ENCODE results near the gene USP5.

DNA sequence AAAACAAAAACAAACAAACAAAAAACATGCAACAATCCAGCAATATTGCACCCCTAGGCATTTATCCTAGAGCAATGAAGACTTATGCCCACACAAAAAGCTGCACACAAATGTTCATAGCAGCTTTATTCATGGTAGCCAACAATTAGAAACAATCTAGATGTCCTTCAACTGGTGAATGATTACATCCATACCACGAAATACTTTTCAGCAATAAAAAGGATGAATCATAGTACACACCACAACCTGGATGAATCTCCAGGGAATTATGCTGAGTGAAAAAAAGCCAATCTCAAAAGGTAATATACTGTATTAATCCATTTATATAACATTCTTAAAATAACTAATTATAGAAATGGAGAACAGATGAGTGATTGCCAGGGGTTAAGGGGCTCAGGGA is 44.8 kb upstream of the USP5 start:
- TF ChIP-seq, protein P1, sequence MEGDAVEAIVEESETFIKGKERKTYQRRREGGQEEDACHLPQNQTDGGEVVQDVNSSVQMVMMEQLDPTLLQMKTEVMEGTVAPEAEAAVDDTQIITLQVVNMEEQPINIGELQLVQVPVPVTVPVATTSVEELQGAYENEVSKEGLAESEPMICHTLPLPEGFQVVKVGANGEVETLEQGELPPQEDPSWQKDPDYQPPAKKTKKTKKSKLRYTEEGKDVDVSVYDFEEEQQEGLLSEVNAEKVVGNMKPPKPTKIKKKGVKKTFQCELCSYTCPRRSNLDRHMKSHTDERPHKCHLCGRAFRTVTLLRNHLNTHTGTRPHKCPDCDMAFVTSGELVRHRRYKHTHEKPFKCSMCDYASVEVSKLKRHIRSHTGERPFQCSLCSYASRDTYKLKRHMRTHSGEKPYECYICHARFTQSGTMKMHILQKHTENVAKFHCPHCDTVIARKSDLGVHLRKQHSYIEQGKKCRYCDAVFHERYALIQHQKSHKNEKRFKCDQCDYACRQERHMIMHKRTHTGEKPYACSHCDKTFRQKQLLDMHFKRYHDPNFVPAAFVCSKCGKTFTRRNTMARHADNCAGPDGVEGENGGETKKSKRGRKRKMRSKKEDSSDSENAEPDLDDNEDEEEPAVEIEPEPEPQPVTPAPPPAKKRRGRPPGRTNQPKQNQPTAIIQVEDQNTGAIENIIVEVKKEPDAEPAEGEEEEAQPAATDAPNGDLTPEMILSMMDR (IDR thresholded peaks at IDR 0.05): no peak
- TF ChIP-seq, protein P2, sequence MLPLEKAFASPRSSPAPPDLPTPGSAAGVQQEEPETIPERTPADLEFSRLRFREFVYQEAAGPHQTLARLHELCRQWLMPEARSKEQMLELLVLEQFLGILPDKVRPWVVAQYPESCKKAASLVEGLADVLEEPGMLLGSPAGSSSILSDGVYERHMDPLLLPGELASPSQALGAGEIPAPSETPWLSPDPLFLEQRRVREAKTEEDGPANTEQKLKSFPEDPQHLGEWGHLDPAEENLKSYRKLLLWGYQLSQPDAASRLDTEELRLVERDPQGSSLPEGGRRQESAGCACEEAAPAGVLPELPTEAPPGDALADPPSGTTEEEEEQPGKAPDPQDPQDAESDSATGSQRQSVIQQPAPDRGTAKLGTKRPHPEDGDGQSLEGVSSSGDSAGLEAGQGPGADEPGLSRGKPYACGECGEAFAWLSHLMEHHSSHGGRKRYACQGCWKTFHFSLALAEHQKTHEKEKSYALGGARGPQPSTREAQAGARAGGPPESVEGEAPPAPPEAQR (CRISPR knock-in tag; IDR thresholded peaks at IDR 0.05): no peak
- TF ChIP-seq, protein P3, sequence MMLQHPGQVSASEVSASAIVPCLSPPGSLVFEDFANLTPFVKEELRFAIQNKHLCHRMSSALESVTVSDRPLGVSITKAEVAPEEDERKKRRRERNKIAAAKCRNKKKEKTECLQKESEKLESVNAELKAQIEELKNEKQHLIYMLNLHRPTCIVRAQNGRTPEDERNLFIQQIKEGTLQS (CRISPR knock-in tag; conservative IDR thresholded peaks at IDR 0.05): no peak
- no peak for TF ChIP-seq FOXK1 (CRISPR knock-in tag; IDR thresholded peaks at IDR 0.05)

Data from WTC11 (cell line).